ENCODE data around the gene CDC34. TPM values are rescaled to one million over a fixed set of nuclear protein-coding genes. Genes with fewer than 3 reads are reported as not detected.

Gene CDC34
- total and polyA plus RNA-seq, 3 donors from 2014 or later, result 149 to 249 (median 205) TPM

DNA sequence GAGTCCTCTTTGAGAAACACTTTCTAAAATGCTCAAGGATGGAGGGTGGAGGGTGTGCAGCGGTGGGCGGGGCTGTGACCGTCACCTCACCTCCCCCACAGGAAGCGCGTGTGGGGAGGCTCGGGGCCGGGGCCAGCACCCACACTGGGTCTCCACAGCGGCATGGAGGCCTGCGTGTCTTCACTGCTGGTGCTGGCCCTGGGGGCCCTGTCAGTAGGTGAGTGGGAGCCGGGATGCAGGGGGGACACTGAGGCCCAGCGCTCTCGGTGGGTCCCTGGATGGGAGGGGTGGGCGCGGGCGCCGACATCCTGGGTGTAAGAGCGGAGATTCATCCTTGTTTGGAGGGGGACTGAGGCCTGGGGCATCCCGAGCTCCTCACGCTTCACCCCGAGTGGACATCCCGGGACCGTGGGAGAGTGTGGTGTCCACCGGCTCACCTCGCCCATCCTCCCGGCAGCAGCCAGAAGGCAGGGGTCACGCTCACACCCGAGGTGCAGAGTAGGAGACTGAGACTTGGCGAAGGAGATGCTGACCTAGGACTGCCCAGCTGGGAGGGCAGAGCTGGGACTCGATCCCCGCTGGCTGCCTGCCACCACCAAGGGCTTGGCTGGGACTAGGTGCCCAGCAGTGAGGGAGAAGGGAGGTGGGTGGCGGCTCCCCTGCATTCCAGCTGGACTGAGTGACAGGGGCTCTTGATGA is 12.5 kb downstream of the CDC34 start, which contains the start of gene GZMM:
Gene GZMM (plus strand): TSS at position 144 of the 699 bp plus-strand sequence. CDS start 19 bp downstream, at position 163.
- H3K36me3 ChIP-seq (ENCODE audit: low read depth, missing control alignments), result no peaks in the 10 kb centered on the region
- no peak within 1 kb of the TSS for H3K27ac ChIP-seq
- DNase-seq, result no peak
- H3K4me3 ChIP-seq, result no peak within 1 kb of the TSS
- no peaks in the 10 kb centered on the region for H3K9me3 ChIP-seq
- 55 to 63% methylated on average over 16 to 31 of the region's 31 CpGs for WGBS, 2 donors
- no peaks in the 10 kb centered on the region for H3K27me3 ChIP-seq
- no peaks in the 10 kb centered on the region for H3K4me1 ChIP-seq
- TF ChIP-seq, protein P1, sequence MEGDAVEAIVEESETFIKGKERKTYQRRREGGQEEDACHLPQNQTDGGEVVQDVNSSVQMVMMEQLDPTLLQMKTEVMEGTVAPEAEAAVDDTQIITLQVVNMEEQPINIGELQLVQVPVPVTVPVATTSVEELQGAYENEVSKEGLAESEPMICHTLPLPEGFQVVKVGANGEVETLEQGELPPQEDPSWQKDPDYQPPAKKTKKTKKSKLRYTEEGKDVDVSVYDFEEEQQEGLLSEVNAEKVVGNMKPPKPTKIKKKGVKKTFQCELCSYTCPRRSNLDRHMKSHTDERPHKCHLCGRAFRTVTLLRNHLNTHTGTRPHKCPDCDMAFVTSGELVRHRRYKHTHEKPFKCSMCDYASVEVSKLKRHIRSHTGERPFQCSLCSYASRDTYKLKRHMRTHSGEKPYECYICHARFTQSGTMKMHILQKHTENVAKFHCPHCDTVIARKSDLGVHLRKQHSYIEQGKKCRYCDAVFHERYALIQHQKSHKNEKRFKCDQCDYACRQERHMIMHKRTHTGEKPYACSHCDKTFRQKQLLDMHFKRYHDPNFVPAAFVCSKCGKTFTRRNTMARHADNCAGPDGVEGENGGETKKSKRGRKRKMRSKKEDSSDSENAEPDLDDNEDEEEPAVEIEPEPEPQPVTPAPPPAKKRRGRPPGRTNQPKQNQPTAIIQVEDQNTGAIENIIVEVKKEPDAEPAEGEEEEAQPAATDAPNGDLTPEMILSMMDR (IDR thresholded peaks at IDR 0.05), result no peak
- TF ChIP-seq POLR2A (IDR thresholded peaks at IDR 0.05), result no peak
- intact Hi-C loops (cut with DNase I; ENCODE audit: low total_unique reads), result no loop called here

GRCh38 chr19:547117-547516 is 15.6 kb downstream of the CDC34 start:
- no peaks in the 10 kb centered on the region for H3K36me3 ChIP-seq (ENCODE audit: low read depth, missing control alignments)
- no peak for TF ChIP-seq POLR2A (IDR thresholded peaks at IDR 0.05)
- TF ChIP-seq, protein P1 (IDR thresholded peaks at IDR 0.05), result no peak
- whole genome bisulfite sequencing, 2 donors, result 77 to 88% methylated on average over 3 to 12 of the region's 15 CpGs

GRCh38 chr19:547836-548720 is 16.5 kb downstream of the CDC34 start:
- Histone ChIP-seq H3K36me3 (ENCODE audit: low read depth, missing control alignments) (no peaks in the 10 kb centered on the region), H3K4me1 (no peaks in the 10 kb centered on the region), H3K9me3 (no peaks in the 10 kb centered on the region), H3K27me3 (no peaks in the 10 kb centered on the region), H3K4me3 (no peak overlapping the region), H3K27ac (no peak overlapping the region)
- TF ChIP-seq, protein P1 (IDR thresholded peaks at IDR 0.05), result no peak
- TF ChIP-seq POLR2A (IDR thresholded peaks at IDR 0.05), result no peak
- DNase-seq, result no peak
- intact Hi-C loops (cut with DNase I; ENCODE audit: low total_unique reads), result no loop called here
- 86 to 87% methylated on average over 25 to 26 of the region's 26 CpGs for WGBS, 2 donors

More at GRCh38 chr19:547117-547516, 15.6 kb downstream of the CDC34 start:
- no peaks in the 10 kb centered on the region for H3K27me3 ChIP-seq
- intact Hi-C loops (cut with DNase I; ENCODE audit: low total_unique reads), result no loop called here
- no peaks in the 10 kb centered on the region for H3K9me3 ChIP-seq
- H3K4me1 ChIP-seq, result no peaks in the 10 kb centered on the region
- no peak overlapping the region for H3K4me3 ChIP-seq
- no peak overlapping the region for H3K27ac ChIP-seq
- no peak for DNase-seq

DNA sequence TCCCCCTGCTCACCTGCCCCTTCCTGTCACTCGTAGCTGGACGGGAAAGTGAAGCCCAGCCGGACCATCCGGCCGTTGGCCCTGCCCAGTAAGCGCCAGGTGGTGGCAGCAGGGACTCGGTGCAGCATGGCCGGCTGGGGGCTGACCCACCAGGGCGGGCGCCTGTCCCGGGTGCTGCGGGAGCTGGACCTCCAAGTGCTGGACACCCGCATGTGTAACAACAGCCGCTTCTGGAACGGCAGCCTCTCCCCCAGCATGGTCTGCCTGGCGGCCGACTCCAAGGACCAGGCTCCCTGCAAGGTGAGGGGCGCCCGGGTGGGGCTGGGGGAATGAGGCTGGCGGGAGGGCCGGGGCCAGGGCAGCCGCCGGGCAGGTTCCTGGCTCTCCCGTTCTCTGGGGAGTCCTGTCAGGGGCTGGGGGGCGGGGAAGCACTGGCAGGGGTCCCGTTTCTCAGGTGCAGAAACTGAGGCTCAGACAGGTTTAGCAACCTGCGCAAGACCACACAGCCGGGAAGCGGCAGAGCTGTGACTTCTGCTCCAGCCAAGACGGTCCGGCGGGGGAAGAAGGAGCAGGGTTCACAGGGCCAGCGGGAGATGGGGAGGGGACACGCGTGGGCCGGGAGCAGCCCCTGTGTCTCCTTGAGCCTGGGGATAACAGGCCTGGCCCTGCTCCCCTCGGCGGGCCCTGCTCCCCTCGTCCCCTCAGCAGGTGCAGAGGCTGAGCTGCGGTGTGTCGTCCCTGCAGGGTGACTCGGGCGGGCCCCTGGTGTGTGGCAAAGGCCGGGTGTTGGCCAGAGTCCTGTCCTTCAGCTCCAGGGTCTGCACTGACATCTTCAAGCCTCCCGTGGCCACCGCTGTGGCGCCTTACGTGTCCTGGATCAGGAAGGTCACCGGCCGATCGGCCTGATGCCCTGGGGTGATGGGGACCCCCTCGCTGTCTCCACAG is 17.6 kb downstream of the CDC34 start:
- Histone ChIP-seq H3K9me3 (no peaks in the 10 kb centered on the region), H3K4me3 (no peak overlapping the region), H3K27ac (no peak overlapping the region), H3K36me3 (ENCODE audit: low read depth, missing control alignments) (no peaks in the 10 kb centered on the region), H3K4me1 (no peaks in the 10 kb centered on the region), H3K27me3 (no peaks in the 10 kb centered on the region)
- no peak for TF ChIP-seq POLR2A (IDR thresholded peaks at IDR 0.05)
- TF ChIP-seq, protein P1 (IDR thresholded peaks at IDR 0.05), result no peak
- 77 to 85% methylated on average over 10 to 48 of the region's 52 CpGs for WGBS, 2 donors
- intact Hi-C loops (cut with DNase I; ENCODE audit: low total_unique reads), result no loop called here
- DNase-seq, result no peak
